BE2C (cell line): ENCODE measurements around the gene PIGR.

Source experiments
- DNase-seq: peaks from one replicate; pipeline ENCODE4 v3.0.0-alpha.2; 2020
- H3K27me3 ChIP-seq: fragments of 250-450 bp; sonication (Bioruptor Pico); 2 replicates; pipeline ENCODE4 v1.5.1; 2020; ENCODE audit warnings: mild to moderate bottlenecking
- H3K36me3 ChIP-seq: fragments of 250-450 bp; sonication (Bioruptor Pico); 2 replicates; pipeline ENCODE4 v1.5.1; 2020; ENCODE audit warnings: mild to moderate bottlenecking
- H3K4me1 ChIP-seq: fragments of 250-450 bp; sonication (Bioruptor Pico); 2 replicates; pipeline ENCODE4 v1.5.1; 2020
- H3K4me3 ChIP-seq: 2 replicates; pipeline ENCODE4 v1.5.1; 2011; ENCODE audit warnings: low read depth, low read length
- H3K9me3 ChIP-seq: fragments of 250-450 bp; sonication (Bioruptor Pico); 2 replicates; pipeline ENCODE4 v1.5.1; 2020
- CTCF ChIP-seq: IDR thresholded peaks from 2 replicates; pipeline ENCODE4 v1.5.1; 2012; ENCODE audit warnings: mild to moderate bottlenecking, low read depth, low read length

Gene PIGR

GRCh38 chr1:206963119-206963712 lies 16.9 kb upstream of the PIGR start:
- H3K9me3 ChIP-seq = no peaks in the 10 kb centered on the region
- no peaks in the 10 kb centered on the region for H3K4me1 ChIP-seq
- no peak for TF ChIP-seq CTCF
- no peak overlapping the region for H3K4me3 ChIP-seq
- DNase-seq = no peak
- no peaks in the 10 kb centered on the region; the same call in 1 of the 2 replicates for H3K27me3 ChIP-seq
- no peaks in the 10 kb centered on the region for H3K36me3 ChIP-seq

- no peaks in the 10 kb centered on the region for H3K9me3 ChIP-seq
- H3K36me3 ChIP-seq = no peaks in the 10 kb centered on the region
- TF ChIP-seq CTCF = no peak
- no peaks in the 10 kb centered on the region; the same call in 1 of the 2 replicates for H3K27me3 ChIP-seq
- DNase-seq = no peak
- H3K4me3 ChIP-seq = no peak overlapping the region
- no peaks in the 10 kb centered on the region for H3K4me1 ChIP-seq
Observed at GRCh38 chr1:206962272-206962671, 16.0 kb upstream of the PIGR start.

GRCh38 chr1:206961668-206962067 lies 15.4 kb upstream of the PIGR start:
- H3K4me1 ChIP-seq = no peaks in the 10 kb centered on the region
- no peaks in the 10 kb centered on the region for H3K36me3 ChIP-seq
- no peaks in the 10 kb centered on the region; the same call in 1 of the 2 replicates for H3K27me3 ChIP-seq
- no peak for DNase-seq
- no peak overlapping the region for H3K4me3 ChIP-seq
- H3K9me3 ChIP-seq = no peaks in the 10 kb centered on the region
- no peak for TF ChIP-seq CTCF

- H3K4me1 ChIP-seq = no peaks in the 10 kb centered on the region
- peak; percentile 12 for DNase-seq
- no peaks in the 10 kb centered on the region for H3K9me3 ChIP-seq
- H3K27me3 ChIP-seq = no peaks in the 10 kb centered on the region; the same call in 1 of the 2 replicates
- no peak for TF ChIP-seq CTCF
- no peak overlapping the region for H3K4me3 ChIP-seq
- no peaks in the 10 kb centered on the region for H3K36me3 ChIP-seq
Observed at GRCh38 chr1:206960676-206961386, 14.6 kb upstream of the PIGR start.

- Histone ChIP-seq H3K4me3 (no peak overlapping the region), H3K36me3 (no peaks in the 10 kb centered on the region), H3K27me3 (no peaks in the 10 kb centered on the region), H3K4me1 (no peaks in the 10 kb centered on the region; the same call in 1 of the 2 replicates), H3K9me3 (no peaks in the 10 kb centered on the region)
- DNase-seq = no peak
- no peak for TF ChIP-seq CTCF
Observed at GRCh38 chr1:206958144-206958543, 11.9 kb upstream of the PIGR start.

GRCh38 chr1:206957639-206958038 lies 11.4 kb upstream of the PIGR start:
- Histone ChIP-seq H3K9me3 (no peaks in the 10 kb centered on the region), H3K4me3 (no peak overlapping the region), H3K4me1 (no peaks in the 10 kb centered on the region; the same call in 1 of the 2 replicates), H3K27me3 (no peaks in the 10 kb centered on the region), H3K36me3 (no peaks in the 10 kb centered on the region)
- no peak for DNase-seq
- TF ChIP-seq CTCF = no peak
